ENCODE results near the gene PMS2.
"Not testable (repeated sequence)": the region's sequence is repeated elsewhere in the genome, so short reads cannot be mapped to it uniquely, and the experiment has no call there.

Gene PMS2, protein sequence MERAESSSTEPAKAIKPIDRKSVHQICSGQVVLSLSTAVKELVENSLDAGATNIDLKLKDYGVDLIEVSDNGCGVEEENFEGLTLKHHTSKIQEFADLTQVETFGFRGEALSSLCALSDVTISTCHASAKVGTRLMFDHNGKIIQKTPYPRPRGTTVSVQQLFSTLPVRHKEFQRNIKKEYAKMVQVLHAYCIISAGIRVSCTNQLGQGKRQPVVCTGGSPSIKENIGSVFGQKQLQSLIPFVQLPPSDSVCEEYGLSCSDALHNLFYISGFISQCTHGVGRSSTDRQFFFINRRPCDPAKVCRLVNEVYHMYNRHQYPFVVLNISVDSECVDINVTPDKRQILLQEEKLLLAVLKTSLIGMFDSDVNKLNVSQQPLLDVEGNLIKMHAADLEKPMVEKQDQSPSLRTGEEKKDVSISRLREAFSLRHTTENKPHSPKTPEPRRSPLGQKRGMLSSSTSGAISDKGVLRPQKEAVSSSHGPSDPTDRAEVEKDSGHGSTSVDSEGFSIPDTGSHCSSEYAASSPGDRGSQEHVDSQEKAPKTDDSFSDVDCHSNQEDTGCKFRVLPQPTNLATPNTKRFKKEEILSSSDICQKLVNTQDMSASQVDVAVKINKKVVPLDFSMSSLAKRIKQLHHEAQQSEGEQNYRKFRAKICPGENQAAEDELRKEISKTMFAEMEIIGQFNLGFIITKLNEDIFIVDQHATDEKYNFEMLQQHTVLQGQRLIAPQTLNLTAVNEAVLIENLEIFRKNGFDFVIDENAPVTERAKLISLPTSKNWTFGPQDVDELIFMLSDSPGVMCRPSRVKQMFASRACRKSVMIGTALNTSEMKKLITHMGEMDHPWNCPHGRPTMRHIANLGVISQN

DNA sequence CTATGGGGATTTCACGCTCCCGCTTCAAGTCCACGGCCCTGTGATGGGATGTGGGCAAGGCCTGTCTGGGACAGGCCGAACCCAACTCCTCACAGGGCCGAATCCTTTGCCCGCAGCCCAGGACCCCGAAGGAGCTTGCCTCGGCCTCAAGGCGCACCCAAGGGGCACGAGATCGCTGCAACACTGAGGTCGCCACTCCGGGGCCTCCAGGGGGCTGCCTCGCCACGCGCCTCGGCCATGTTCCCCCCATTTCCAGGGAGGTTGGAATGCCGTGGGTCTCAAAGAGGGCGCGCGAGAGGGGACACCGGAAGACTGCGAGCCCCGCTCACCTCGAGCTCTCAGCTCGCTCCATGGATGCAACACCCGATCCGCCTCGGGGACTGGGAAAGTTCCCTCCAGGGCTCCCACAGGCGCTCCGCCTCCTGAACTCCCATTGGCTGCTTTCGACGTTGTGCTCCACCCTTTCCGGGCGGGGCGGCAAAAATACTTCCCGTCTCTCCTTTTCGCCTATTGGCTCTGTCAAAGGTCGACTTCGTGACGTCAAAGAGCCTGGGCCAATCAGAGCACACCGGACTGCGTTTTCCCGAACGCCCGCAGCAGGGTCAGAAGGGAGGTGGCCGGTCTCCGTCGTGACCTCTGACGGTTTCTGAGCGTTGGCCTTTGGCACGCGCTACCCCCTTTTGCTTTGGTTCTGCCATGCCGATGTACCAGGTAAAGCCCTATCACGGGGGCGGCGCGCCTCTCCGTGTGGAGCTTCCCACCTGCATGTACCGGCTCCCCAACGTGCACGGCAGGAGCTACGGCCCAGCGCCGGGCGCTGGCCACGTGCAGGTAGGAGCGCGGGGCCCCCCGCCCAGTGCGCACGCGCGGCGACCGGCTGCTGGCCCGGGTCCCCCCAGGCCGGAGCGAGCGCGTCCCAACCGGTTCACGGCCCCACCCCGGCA lies at the start of gene PMS2, which contains the start of gene AIMP2:
Gene PMS2 (minus strand): TSS at position 382 of the 944 bp plus-strand sequence. CDS start 30 bp downstream, at position 352.
Gene AIMP2 (plus strand): TSS at position 605 of the 944 bp plus-strand sequence. CDS start 92 bp downstream, at position 697.
- peak; percentile 91 for DNase-seq

DNA sequence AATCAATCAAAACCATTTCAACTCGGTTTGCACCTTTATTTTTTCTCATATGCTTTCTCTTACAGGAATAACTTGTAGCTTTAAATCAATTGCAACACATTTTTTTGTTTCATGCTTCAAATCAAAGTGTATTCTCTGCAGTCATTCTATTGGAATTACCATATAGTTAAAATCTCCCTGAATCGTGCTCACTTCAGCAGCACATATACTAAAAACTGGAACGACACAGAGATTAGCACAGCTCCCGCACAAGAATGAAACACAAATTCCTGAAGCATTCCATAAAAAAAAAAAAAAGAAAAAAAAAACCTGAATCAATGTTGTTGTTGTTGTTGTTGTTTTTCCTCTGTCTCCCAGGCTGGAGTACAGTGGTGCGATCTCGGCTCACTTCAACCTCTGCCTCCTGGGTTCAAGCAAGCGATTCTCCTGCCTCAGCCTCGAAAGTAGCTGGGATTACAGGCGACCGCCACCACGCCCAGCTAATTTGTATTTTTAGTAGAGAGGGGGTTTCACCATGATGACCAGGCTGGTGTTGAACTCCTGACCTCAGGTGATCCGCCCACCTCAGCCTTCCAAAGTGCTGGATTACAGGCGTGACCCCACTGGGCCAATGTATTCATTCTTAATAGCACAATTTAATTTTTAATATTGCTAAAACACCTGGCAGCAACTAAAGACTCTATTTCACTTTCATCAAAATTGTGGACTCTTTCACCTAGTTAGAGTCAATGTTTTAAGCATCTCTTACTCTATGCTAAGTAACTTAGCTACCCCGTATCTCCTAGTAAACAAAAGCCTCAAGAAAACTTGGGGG lies 48.7 kb upstream of the PMS2 start:
- no peak for DNase-seq

DNA sequence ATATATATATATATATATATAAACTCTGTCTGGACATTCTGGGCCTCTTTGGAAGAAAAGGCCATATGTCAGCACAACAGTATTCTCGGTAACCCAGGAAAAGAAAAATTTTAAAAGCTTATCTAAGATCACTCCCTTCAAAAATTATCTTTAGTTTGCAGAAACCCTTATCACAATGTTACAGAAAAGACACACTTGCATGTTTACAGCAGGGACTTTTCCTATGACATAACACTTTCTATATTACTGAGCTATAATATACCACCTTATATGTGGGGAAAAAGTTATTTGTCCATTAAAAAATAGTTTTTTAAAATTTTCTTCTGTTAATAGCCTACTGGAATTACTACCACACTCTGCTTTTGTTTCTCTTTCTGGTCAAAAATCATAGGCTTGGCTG lies 47.8 kb upstream of the PMS2 start:
- DNase-seq: no peak

DNA sequence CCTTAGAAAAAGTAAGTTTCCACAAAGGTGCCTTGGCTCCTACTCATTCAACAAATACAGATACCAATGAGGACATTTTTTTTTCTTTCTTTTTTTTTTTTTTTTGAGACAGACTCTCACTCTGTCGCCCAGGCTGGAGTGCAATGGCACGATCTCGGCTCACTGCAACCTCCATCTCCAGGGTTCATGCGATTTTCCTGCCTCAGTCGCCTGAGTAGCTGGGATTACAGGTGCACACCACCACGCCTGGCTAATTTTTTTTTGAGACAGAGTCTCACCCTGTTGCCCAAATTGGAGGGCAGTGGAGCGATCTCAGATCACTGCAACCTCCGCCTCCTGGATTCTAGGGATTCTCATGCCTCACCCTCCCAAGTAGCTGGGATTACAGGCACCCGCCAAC lies 42.3 kb upstream of the PMS2 start:
- not testable (repeated sequence) for DNase-seq

DNA sequence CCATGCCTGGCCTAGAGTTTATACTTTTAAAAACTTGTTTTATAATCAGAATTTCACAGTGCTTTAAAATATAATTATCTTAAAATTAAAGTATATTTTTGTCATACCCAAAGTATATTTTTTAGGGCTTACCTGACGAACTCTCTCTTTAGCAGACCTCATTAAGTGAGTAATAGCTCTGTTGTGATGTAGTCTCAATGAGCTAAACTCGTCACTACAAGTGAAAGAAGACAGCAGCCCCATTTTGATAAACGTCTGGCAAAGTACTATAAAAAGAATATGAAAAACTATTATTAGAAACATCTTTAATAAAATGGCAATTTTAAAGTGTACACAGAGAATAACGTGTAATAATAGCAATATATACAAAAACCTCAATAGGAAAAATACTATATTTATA lies 40.9 kb upstream of the PMS2 start:
- DNase-seq: no peak

DNA sequence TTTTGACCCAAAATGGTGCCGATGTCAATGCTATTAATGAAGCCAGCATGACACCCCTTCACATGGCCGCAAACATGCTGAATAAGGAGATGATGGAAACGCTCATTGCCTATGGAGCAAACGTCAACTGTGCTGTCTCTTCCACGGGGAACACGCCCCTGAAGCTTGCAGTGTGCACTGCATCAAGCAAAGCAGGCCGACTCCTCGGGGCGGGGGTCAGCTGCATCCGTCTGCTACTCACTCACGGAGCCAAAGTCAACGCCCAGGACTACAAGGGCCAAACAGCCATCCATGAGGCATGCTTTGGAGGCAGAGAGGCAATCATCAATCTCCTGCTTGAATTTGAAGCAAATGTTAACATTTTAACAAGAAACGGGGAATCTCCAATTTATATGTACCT lies 26.8 kb upstream of the PMS2 start:
- no peak for DNase-seq

DNA sequence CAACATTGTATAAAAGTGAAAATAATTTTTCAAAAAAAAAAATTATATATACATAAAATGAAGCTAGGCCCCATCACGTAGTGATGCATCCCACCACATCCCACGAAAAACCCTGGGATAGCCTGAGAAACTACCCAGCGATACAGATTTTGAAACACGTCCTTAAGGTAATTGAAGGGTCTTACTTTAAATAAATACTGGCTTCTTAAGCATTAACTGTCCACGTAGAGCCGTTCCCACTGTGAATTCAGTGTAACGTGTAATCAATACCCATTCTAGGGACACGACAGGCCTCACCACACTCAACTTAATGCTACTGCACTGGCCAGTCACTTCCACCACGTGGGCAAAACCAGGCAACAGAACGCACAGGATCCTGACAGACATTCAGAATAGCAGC lies 26.3 kb upstream of the PMS2 start:
- DNase-seq: no peak

DNA sequence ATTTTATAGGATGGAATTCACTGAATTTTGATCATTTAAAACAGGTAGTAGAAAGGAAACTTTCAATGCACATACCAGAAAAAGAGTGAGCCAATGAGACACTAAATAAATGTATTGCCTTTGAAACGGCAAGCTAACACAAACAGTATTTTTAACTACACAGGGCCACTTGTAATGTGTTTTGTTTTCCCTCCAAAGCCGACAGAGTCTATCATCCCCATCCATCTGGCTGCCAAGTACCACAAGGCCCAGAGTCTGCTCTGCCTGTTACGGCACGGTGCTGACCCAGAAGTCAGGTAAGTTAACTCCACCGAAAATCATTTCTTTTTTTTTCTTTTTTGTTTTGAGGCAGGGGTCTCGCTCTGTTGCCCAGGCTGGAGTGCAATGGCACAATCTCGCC lies 23.8 kb upstream of the PMS2 start:
- no peak for DNase-seq

DNA sequence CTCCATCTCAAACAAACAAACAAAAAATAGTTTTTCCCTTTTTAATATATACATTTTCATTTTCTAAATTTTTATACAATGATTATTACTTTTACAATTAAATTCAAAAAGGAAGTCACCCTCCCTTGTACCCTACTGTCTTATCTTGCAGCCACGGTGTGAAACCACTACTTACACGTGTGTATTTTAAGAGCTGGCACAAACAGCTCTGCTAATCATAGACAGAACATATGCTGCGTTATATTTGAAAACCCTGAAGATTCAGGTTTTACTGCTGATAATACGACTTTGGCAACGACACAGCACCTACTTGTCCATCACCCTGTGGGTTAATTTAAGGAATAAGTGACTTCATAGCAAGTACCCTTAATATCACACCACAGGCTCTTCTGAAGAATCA lies 23.3 kb upstream of the PMS2 start:
- no peak for DNase-seq

DNA sequence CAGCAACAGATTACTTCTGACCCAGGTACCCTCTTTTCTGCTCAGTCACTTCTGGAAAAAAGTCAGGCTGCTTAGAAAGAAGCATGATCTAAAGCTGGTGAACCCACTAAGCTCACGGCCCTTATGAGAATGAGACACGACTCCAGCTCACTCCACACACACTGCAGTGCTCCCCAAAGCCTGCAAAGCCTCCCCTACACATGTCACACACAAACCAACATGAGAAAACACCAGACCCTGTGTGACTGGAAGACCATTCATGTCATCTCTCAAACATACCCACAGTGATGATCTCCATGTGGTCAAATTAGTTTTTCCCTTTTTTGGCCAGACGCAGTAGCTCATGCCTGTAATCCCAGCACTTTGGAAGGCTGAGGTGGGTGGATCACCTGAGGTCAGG lies 22.7 kb upstream of the PMS2 start:
- no peak for DNase-seq

DNA sequence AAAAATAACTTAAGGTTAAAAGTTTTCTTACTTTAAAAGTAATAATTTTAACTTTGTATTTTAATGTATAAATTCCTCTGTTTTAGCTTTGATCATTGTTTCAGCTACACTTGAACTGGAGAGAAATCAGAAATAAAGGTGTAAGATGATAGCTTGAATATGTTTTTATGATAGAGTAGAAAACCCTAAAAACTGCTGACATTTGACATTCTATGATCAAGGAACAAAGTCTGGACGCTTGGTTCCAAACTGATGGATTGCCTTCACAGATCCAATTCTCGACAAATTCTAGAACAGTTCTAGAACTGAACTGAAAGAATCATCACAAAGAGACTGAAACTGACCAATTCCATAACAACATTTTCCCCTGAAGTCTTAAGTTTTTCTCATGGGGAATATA lies 22.1 kb upstream of the PMS2 start, which contains the start of gene ANKRD61:
Gene ANKRD61 (plus strand): TSS at position 389 of the 400 bp plus-strand sequence. CDS start 0 bp downstream, at position 389.
- DNase-seq: no peak

DNA sequence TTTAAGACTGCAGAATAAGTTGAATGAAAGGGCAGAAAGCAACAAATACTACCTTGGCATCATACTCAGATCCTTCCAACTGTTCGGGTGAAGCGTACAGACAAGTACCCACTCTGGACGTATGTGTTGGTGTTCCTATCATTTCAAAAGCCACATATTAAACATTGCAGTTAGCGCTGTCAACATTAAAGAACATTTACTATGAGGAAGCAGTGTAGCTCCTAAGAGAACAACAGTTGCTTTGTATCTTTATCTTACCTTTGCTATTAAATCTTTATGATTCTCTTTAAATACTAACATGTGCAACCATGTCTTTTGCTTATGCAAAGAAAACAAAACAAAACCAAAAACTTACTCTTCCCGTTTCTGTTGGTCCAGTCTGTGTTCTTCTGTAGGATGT lies 19.7 kb upstream of the PMS2 start:
- no peak for DNase-seq

DNA sequence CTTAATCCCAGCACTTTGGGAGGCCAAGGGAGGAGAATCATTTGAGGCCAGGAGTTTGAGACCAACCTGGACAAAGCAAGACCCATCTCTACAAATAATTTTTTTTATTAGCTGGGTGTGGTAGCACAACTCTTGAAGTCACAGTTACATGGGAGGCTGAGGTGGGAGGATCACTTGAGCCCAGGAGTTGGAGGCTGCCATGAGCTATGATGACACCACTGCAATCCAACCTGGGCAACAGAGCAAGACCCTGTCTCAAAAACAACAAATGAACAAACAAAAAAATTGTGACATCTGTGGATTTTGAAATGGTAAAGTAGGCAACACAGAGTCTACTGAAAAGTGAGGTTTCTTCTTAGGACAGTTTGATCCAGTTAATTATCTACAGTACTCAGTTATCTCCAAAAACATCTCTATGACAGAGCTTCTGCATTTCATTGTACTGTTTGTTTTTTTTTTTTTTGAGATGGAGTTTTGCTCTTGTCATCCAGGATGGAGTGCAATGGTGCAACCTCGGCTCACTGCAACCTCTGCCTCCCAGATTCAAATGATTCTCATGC lies 19.0 kb upstream of the PMS2 start:
- DNase-seq: no peak

DNA sequence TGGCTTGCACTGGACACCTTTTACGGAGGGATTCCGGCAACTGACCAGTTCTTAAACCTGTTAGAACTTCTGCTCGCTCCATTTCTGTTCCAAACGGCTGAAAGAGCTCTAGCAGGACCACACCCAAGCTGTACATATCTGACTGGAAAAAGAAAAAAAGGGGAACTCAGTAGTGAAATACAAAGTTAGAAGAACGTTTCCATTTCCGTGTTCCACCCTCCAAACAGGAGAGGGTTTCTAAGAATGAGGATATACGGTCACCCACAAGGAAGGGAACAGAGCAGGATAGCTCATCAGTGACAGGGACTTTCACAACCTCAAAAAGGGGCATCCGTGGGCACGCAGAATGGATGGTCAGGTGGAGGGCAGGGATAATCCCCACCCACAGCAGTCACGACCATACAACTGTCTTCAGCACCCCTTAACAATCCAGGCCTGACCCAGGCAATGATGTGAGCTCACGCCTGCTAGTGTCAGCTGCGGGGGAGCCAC lies 18.0 kb upstream of the PMS2 start:
- DNase-seq: no peak

DNA sequence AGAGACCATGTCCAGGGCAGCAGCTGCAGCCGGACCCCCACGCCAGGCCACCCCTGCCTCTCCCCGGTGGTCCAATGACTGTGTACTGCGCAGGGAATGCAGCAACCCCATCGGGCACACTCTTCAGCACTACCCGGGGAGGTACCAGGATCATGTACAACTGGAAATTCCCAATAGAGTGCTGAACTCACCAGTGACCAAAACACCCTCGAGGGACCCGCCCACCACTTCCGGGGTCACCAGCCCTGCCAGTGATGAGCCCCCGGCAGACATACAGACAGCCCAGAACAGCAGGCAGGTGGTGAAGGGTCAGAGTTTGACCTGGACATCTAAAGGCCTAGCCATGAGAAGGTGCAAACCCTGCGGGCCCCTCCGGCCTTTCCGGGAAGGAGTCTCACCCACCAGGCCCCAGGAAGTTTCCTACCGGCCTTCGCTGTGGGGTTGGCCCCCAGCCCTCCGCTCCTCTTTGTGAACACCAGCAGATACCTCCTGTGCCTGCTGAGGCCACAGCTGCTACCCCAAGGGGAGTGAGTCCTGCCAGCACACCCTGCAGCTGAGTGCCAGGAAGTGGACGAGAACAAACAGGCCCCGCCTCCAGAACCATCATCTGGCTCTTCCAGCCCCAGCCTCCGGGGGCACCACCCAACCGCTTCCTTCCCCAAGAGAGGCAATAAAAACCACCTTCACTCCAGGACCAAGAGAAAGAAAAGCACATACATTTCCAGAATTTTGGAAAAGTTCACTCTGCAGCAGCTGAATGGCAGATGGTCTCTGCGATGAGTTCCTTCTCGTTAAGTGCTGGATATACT lies 17.4 kb upstream of the PMS2 start:
- DNase-seq: no peak

DNA sequence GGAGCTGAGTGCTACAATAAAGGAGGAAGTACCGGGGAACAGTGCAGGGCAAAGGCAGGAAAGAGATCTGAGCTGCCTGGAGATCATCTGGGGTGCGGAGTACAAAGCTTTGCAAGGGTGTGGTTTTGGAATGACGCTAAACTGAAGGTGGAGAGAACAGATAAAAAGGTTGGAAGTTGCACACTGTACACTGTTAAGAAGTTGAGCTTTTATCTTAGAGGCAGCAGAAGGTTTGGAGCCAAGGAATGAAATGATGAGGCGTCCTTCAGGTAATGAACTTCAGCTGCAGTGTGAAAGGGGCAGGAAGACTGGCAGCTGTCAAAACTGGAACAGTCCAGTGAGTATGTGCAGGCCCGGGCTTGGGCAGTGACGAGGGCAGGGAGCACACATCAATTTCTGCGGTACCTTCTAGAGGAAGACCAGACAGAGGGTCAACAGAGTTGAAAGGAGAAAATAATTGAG lies 15.2 kb upstream of the PMS2 start:
- DNase-seq: no peak

DNA sequence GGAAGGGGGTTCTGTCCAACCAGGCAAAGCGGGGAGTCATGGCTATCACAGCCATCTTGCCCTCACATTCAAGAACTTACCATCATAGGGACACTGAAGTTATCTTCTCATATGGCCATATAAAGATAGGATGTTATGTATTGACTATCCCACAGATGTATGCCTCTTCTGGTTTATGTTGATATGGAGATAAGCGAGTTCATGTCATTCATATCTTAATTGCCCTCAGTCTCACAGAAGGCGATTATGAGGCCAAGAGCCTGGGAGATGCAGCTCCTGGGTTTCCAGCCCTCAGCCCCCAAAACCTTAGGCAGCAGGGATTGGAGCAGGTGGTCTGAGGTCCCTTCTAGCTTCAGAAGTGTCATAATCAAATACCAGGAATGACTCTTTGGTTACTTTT lies 13.9 kb upstream of the PMS2 start:
- DNase-seq: no peak

DNA sequence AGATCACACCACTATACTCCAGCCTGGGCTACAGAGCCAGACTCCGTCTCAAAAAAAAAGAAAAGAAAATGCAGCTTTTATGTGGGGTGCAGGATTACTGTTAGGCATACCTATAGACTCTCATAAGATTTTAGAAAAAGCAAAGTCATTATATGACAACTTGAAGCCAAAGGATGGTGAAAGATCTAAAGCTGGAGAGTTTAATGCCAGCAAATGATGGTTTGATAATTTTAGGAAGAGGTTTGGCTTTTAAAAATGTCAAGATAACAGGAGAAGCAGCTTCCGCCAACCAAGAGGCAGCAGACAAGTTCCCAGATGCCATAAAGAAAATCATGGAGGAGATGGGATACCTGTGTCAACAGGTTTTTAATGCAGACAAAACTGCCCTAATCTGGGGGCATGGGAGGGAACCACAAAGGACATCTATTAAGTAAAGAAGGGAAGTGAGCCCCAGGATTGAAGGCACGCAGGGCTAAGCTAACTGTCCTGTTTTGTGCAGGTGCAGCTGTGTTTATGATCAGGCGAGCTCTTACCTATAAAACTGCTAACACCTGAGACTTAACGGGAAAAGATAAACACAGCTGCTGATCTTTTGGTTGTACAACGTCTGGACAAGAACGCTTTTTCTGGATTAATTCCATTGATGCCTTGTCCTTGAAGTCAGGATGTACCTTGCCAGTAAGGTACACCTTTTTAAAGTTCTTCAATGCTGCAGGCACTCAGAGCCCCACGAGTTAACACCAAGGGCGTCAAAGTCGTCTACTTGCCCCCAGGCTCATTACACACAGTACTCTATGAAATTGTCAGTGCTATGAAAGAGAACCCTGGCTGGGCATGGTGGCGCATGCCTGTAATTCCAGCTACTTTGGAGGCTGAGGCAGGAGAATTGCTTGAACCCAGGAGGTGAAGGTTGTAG lies 11.8 kb upstream of the PMS2 start:
- DNase-seq: no peak

DNA sequence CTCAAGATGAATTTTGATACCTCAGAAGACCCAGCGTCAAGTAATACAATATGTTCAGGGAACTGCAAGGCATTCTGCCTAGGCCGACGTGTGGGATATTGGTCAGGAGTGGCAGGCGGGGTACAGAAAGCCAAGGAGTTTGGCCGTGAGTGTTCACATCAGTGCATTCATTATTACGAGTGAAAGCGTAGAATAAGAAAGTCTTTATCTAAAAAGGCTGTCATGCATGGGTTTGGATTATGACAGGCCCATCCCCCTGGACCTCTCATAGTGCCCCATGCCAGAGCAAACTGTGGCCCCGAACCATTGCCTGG lies 7.8 kb upstream of the PMS2 start:
- DNase-seq: no peak

Measured in NCI-H1436 treated with DMSO at 0.1 percent for 48 hours (cell line).